Stimulated activated CD4-positive, alpha-beta T cell treated with anti-CD3 and anti-CD28 coated beads, Interleukin-12 subunit alpha, Interleukin-12 subunit beta, amount 100 ng/mL, for 24 hours (primary cell): ENCODE data around the gene CLDN6.
"Not testable (repeated sequence)": the region's sequence is repeated elsewhere in the genome, so short reads cannot be mapped to it uniquely, and the experiment has no call there.

ENCODE experiments used
- DNase-seq, 2 experiments: peaks; one replicate each; pipeline ENCODE4 v3.0.0-alpha.2; 2020; ENCODE audit warnings: low read depth in 2 of 2

CLDN6 gene, protein sequence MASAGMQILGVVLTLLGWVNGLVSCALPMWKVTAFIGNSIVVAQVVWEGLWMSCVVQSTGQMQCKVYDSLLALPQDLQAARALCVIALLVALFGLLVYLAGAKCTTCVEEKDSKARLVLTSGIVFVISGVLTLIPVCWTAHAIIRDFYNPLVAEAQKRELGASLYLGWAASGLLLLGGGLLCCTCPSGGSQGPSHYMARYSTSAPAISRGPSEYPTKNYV

DNA sequence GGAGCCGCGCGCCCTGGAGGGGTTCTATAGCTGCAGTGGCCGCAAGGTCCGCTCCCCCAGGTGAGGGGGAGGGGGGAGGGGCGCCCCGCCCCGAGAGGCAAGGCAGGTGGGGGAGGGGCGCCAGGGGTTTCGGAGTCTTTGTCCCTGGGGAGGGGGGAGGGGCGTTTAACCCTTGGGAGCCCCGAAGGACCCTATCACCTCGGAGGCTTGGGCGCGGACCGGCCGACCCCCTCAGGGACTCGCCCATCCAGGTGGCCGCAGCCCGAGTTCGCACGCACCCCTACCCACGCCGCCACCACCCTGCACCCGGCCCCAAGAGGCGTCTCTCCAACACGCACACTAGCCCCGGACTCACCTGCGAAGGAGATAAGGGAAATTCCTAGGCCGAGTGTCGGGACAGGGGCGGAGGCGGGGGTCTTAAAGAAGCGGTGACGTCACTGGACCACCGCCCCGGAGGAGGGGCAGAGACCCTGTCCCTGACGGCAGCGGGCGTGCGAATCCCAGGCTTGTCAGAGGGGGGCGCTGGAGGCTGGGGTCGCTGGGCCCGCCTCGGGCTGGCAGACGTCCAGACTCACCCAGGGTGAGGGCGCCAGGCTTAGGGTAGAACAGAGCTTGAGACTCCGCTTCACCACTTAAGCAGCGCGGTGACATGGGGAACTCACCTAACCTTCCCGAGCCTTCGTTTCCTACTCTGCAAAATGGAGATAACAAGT is at the start of gene CLDN6:
CLDN6 (minus strand) TSS at position 390 of the 713 bp plus-strand sequence. CDS start 2,162 bp downstream, outside the sequence.
- no peak for DNase-seq

DNA sequence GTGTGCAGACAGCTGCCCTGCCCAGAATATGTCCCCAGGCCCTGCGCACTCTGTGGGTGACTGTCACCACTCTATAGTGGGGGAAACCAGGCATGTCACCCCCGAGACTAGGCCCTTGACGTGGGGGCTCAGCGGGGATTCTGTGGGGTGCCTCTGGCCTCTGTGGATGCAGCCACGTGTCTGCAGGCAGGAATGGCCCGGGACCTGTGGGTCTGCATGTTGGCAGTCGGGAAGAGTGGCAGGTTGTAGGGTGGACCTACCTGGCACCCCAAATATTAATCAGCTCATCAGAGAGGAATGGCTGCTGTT is 48.4 kb upstream of the CLDN6 start:
- DNase-seq = no peak

GRCh38 chr16:3065742-3066439 is 47.9 kb upstream of the CLDN6 start:
- DNase-seq = no peak

- DNase-seq = peak in 1 of 2 experiments; percentile 74
Observed at GRCh38 chr16:3065069-3065741, 47.2 kb upstream of the CLDN6 start, which contains the start of gene IL32. Gene IL32 (plus strand): TSS chr16:3065640. CDS start chr16:3065812, 172 bp downstream.

DNA sequence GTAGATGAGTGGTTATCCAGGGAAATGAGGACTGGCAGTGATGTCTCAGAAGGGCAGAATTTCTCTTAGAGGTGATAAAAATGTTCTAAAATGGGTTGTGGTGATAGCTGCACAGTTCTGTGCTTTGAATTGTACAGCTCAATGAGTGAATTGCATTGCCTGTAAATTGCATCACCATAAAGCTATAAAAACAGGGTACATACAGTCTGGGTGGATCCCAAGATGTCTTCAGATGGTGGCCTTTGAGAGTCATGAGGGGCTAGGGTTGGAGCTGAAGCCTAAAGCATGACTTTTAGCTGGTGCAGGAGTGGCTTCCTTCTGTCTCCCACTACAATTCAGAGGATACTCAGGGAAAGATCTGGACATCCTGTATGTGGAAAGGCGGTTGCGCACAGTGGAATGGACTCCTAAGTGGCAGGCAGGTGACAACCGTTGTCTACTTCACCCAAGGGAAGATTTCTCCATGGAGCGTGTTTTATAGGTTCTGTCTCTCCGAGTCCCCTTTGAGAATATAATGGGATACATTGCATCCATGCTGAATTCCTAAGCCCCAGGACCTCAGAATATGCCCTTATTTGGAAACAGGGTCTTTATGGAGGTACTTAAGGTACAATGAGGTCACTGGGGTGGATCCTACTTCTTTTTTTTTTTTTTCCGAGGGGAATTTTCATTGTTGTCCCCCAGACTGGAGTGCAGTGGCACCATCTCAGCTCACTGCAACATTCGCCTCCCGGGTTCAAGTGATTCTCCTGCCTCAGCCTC is 45.8 kb upstream of the CLDN6 start:
- no peak for DNase-seq

- DNase-seq = no peak
Observed at GRCh38 chr16:3062553-3062952, 44.6 kb upstream of the CLDN6 start.

DNA sequence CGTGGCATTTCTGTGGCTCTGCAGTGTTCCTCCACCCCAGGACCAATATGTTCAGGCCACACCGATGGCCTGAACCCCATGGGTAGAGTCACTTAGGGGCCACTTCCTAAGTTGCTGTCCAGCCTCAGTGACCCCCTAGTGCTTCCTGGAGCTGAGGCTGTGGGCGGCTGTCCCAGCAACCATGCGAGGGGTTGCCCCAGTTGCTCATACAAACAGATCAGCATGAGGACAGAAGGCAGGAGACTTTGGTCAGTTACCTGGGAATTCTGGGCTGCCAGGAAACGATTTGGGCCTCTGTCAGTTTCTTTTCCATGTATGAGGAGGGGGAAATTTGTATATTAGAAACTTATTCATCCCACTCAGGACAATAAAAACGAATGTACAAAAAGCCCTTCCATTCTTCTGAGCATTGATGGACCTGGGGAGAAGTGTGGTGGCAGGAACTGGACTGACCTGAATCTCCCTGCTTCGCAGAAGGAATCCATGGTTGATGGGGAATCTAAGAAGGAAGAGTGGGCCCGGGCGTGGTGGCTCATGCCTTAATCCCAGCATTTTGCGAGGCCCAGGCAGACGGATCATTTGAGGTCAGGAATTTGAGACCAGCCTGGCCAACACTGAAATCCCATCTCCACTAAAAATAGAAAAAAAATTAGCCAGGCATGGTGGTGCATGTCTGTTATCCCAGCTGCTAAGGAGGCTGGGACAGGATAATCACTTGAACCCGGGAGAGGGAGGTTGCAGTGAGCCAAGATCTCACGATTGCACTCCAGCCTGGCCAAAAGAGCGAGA is 42.5 kb upstream of the CLDN6 start:
- DNase-seq = no peak

- no peak for DNase-seq
Observed at GRCh38 chr16:3059723-3060242, 41.8 kb upstream of the CLDN6 start.

DNA sequence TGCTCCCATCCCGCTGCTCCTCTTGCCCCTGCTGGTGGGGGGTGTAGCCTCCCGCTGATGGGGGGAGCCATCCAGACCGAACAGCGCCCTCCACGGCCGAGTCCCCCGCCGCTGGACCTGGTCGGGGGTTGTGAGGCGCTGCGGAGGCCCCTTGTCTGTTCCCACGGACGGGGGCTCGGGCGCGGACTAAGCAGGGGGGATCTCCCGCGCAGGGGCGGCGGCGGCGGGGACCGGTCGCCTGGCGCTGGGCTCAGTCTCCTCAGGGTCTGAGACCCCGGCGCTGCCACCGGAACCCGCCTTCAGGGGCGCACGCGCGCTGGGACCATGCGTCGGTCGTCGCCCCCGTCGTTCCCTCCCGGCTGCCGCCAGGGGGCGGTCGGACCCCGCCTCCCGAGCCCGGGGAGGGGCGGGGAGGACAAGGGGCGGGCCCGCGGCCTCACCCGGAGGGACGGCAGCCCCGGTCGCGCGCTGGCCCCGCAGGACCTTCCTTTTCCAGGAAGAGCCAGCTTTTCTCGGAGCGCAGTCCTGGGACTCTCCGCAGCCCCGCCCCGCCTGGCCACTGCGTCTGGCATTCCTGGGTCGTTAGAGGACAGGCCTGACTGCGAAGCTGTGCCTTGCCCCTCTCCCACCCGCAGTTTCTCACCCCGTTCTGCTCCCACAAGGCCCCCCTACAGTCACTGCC is 41.2 kb upstream of the CLDN6 start:
- DNase-seq = peak; percentile 72 to 79

GRCh38 chr16:3058139-3059030 is 40.4 kb upstream of the CLDN6 start:
- no peak for DNase-seq

DNA sequence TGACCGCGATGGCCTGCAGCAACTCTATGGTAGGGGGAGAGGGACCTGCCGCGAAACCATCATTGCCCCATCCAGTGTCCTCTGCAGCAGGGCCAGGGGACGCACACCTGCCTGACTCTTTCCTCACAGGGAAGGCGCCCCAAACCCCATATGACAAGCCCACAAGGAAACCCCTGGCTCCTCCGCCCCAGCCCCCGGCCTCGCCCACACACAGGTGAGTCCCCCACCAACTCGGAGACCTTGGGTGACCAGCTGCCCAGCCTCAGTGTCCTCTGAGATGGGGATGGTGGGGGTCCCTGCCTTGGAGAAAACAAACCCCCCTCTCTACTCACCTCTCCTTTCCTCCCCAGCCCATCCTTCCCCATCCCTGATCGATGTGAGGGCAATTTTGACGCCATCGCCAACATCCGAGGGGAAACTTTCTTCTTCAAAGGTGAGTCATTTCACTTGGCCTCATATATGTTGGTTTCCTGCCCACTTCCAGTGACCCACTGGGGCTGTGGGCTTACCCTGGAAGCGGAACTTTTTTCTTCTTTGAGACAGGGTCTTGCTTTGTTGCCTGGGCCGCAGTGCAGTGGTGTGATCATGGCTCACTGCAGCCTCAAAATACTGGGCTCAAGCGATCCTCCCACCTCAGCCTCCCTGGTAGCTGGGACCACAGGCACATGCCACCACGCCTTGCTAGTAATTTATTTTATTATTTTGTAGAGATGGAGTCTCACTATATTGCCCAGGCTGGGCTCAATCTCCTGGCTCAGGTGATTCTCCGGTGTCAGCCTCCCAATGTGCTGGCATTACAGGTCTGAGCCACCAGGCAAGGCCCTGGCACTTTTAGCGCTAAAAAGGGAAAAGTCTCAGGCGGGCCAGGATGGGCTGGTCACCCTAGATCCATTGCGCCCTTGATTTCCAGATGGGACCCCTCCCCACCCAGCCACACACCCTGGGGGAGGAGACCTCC is 39.5 kb upstream of the CLDN6 start:
- no peak for DNase-seq

DNA sequence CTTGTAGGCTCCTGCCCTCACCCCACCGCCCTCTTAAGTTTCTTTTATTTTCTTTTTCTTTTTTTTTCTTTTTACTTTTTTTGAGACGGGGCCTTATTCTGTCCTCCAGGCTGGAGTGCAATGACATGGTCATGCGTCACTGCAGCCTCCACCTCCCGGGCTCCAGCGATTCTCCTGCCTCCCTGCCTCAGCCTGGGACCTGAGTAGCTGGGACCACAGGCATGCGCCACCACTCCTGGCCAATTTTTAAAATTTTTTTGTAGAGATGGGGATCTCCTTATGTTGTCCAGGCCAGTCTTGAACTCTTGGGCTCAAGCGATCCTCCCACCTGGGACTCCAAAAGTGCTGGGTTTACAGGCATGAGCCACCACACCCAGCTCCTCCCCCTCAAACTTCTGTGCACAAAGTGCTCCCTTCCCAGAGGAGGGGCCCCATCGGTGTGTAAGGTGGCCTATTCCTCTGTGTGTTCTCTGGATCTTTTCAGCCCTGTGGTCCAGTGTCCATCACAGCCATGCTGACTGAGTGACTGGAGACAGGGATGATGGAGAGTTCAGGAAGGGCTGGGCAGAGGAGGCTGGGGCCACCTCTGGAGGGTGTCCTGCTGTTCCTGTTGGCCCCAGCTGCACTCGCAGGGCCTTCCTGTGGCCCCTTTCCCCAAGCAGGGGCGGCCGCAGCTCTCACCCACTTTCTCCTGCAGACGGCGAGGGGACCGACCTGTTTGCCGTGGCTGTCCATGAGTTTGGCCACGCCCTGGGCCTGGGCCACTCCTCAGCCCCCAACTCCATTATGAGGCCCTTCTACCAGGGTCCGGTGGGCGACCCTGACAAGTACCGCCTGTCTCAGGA is 38.6 kb upstream of the CLDN6 start:
- no peak for DNase-seq

DNA sequence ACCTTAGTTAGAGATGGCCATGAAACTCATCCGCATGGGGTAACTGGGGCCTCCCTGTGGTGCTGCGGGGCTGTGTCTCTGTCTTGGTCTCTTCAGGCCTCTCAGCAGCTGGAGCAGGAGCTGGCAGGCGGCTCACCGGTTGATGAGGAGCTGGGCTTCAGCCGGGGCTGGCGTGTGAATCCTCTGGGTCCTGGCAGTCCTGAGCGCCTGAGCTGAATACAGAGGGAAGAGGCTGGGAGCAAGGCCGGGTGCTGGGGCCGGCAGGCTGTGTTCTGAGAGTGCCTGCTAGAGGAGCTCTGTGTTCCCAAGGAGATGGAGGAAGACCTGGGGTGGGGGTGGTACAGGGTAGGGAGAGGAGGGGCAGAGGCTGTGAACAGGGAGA is 37.7 kb upstream of the CLDN6 start:
- DNase-seq = not testable (repeated sequence)

- DNase-seq = no peak
Observed at GRCh38 chr16:3054965-3055733, 37.2 kb upstream of the CLDN6 start.

DNA sequence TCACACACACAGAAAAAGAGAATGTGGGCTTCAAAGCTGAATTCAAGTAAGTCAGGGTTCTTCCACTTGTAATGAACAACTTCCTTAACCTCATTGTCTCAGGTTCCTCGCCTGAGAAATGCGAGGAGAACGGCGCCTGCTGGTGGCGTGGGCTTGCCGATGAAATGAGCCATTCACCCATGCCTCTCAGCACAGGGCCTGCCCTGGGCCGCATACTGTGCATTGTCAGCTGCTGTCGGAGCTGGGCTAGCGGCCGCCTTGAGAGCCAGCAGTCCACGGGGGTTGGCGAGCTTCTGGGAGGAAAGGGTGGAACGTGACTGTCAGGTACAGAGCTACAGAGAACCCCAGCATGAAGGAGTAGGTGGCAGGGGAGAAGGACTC is 35.3 kb upstream of the CLDN6 start:
- not testable (repeated sequence) for DNase-seq
